Stomach (tissue), 4 donors: Measurements from ENCODE around the gene S100A5.

ENCODE experiments used
- POLR2A ChIP-seq, 4 donors: fragments of 450-650 bp; IDR thresholded peaks; one replicate each; pipeline ENCODE4 v1.6.1; 2016; ENCODE audit warnings: antibody characterized with exemption in 4 of 4, control low read depth in 2 of 4, mild to moderate bottlenecking in 1 of 4, moderate library complexity in 1 of 4
- TF ChIP-seq, protein P1 (sequence below), 7 experiments: fragments of 450-650 bp in 4 of 7; fragments of 200-600 bp in 3 of 7; sonication (generic) in 3 of 7; IDR thresholded peaks; one replicate each; pipeline ENCODE4 v1.5.1; 2016 to 2019; ENCODE audit warnings: antibody characterized with exemption in 7 of 7, control low read depth in 2 of 7, mild to moderate bottlenecking in 1 of 7

DNA sequence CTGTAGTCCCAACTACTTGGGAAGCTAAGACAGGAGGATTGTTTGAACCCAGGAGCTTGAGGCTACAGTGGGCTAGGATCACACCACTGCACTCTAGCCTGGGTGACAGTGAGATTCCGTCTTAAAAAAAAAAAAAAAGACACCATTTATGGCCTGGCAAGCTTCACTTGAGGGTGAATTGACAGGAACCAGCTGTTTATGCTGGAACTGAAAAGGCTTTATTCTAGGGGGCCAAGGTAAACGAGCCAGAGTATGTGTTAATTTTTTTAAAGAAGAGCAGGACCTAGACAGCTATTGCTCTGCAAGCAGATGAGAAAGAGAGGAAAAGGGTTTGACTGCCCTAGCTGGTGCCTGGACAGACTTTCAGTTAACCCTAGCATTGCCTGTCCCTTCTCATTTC lies 42.0 kb downstream of the S100A5 start:
- TF ChIP-seq, protein P1, sequence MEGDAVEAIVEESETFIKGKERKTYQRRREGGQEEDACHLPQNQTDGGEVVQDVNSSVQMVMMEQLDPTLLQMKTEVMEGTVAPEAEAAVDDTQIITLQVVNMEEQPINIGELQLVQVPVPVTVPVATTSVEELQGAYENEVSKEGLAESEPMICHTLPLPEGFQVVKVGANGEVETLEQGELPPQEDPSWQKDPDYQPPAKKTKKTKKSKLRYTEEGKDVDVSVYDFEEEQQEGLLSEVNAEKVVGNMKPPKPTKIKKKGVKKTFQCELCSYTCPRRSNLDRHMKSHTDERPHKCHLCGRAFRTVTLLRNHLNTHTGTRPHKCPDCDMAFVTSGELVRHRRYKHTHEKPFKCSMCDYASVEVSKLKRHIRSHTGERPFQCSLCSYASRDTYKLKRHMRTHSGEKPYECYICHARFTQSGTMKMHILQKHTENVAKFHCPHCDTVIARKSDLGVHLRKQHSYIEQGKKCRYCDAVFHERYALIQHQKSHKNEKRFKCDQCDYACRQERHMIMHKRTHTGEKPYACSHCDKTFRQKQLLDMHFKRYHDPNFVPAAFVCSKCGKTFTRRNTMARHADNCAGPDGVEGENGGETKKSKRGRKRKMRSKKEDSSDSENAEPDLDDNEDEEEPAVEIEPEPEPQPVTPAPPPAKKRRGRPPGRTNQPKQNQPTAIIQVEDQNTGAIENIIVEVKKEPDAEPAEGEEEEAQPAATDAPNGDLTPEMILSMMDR (IDR thresholded peaks at IDR 0.05): no peak
- no peak for TF ChIP-seq POLR2A (IDR thresholded peaks at IDR 0.05)
